Caco-2 (cell line): ENCODE results near the gene PPM1B. TPM values are rescaled to one million over a fixed set of nuclear protein-coding genes. Genes with fewer than 3 reads are reported as not detected.

Experiments
- BruUV-seq: library from RNA; stranded (reverse); fragments of 400-500 nt; replicated peaks from 2 replicates; lab custom pipeline; 2021; lab: Mats Ljungman, UMichigan
- CTCF ChIA-PET: fragments of 300-600 bp; sonication (Branson Sonifier 250); formaldehyde crosslinking; loops from one replicate; lab custom pipeline; 2022; ENCODE audit warnings: antibody characterized with exemption; lab: Charles Lee
- POLR2A ChIA-PET: fragments of 300-600 bp; sonication (Branson Sonifier 250); formaldehyde crosslinking; loops from one replicate; lab custom pipeline; 2022; ENCODE audit warnings: antibody characterized with exemption; lab: Charles Lee
- DNase-seq, 2 experiments: peaks; one replicate each; pipeline versions ENCODE4 v3.0.0 to v3.0.0-alpha.2; 2020 to 2022
- H3K27me3 ChIP-seq: replicated peaks from 2 replicates; pipeline ENCODE4 v1.6.0; 2011; ENCODE audit warnings: low read length; ENCODE audit not compliant: control insufficient read depth, insufficient read depth
- H3K36me3 ChIP-seq: 2 replicates; pipeline ENCODE4 v1.5.1; 2011; ENCODE audit warnings: low read length; ENCODE audit not compliant: control insufficient read depth, insufficient read depth
- H3K4me1 ChIP-seq: fragments of 250-450 bp; sonication (Bioruptor Pico); 2 replicates; pipeline ENCODE4 v1.5.1; 2020; ENCODE audit warnings: mild to moderate bottlenecking
- H3K4me3 ChIP-seq: 2 replicates; pipeline ENCODE4 v1.5.1; 2011; ENCODE audit warnings: low read depth, mild to moderate bottlenecking, control low read depth, low read length
- H3K9me3 ChIP-seq: fragments of 250-450 bp; sonication (Bioruptor Pico); 2 replicates; pipeline ENCODE4 v1.5.1; 2020; ENCODE audit warnings: mild to moderate bottlenecking, moderate library complexity
- H3K27ac Mint-ChIP-seq: one replicate; pipeline ENCODE4 v1.8.0; 2022; ENCODE audit warnings: mixed read lengths; ENCODE audit not compliant: unreplicated experiment
- H3K27me3 Mint-ChIP-seq: one replicate; pipeline ENCODE4 v1.8.0; 2022; ENCODE audit warnings: mixed read lengths; ENCODE audit not compliant: insufficient read depth, unreplicated experiment
- H3K36me3 Mint-ChIP-seq: one replicate; pipeline ENCODE4 v1.8.0; 2022; ENCODE audit warnings: mild to moderate bottlenecking, mixed read lengths; ENCODE audit not compliant: insufficient read depth, unreplicated experiment
- H3K4me1 Mint-ChIP-seq: one replicate; pipeline ENCODE4 v1.8.0; 2022; ENCODE audit warnings: low read depth, mixed read lengths; ENCODE audit not compliant: unreplicated experiment
- H3K4me3 Mint-ChIP-seq: one replicate; pipeline ENCODE4 v1.8.0; 2022; ENCODE audit warnings: mild to moderate bottlenecking, moderate library complexity, mixed read lengths; ENCODE audit not compliant: unreplicated experiment
- H3K9me3 Mint-ChIP-seq: one replicate; pipeline ENCODE4 v1.8.0; 2022; ENCODE audit warnings: mixed read lengths; ENCODE audit not compliant: unreplicated experiment
- CTCF ChIP-seq, 2 experiments: fragments of 200-600 bp in 1 of 2; IDR thresholded peaks; 1 replicate in 1 of 2; 2 replicates in 1 of 2; pipeline versions ENCODE4 v1.5.1 to v1.8.0; 2011 to 2022; ENCODE audit warnings: antibody characterized with exemption in 1 of 2, control low read depth in 1 of 2, inconsistent platforms in 1 of 2, low read depth in 1 of 2, low read length in 1 of 2, mild to moderate bottlenecking in 1 of 2, moderate library complexity in 1 of 2; ENCODE audit not compliant: insufficient read depth in 1 of 2, severe bottlenecking in 1 of 2, unreplicated experiment in 1 of 2
- intact Hi-C: fragments of 100-400 bp; cut with micrococcal nuclease; formaldehyde crosslinking; loops from one replicate; pipeline ENCODE4 v1.10.0; 2022; ENCODE audit not compliant: unreplicated experiment
- total RNA-seq: library from RNA; stranded (reverse); gene quantifications from 2 replicates; pipeline ENCODE4 v1.2.3, GENCODE V29; 2022

PPM1B gene
- total RNA-seq, 1 experiment from 2014 or later = 82.9 TPM

- no peaks in the 10 kb centered on the region for H3K9me3 Mint-ChIP-seq
- BruUV-seq = no TSS peak
- Histone ChIP-seq H3K9me3 (no peaks in the 10 kb centered on the region), H3K36me3 (no peaks in the 10 kb centered on the region), H3K27me3 (no peaks in the 10 kb centered on the region), H3K4me3 (no peak overlapping the region), H3K4me1 (no peaks in the 10 kb centered on the region)
- H3K36me3 Mint-ChIP-seq = peaks cover 53% of the 10 kb centered on the region
- POLR2A ChIA-PET = no interaction called here
- TF ChIP-seq CTCF (IDR thresholded peaks at IDR 0.05; ENCODE audit: insufficient read depth in 1 of 2, low read depth in 1 of 2, low read length in 1 of 2, severe bottlenecking in 1 of 2, unreplicated experiment in 1 of 2) = no peak
- H3K4me1 Mint-ChIP-seq = no peaks in the 10 kb centered on the region
- DNase-seq = no peak
- no peak overlapping the region for H3K4me3 Mint-ChIP-seq
- intact Hi-C loops = no loop called here
- no peak overlapping the region for H3K27ac Mint-ChIP-seq
- CTCF ChIA-PET = no interaction called here
- H3K27me3 Mint-ChIP-seq = no peaks in the 10 kb centered on the region
Measured at GRCh38 chr2:44197816-44198215, 29.1 kb downstream of the PPM1B start.

GRCh38 chr2:44200011-44200410 lies 31.3 kb downstream of the PPM1B start:
- no peaks in the 10 kb centered on the region for H3K9me3 Mint-ChIP-seq
- peaks cover 54% of the 10 kb centered on the region for H3K36me3 Mint-ChIP-seq
- POLR2A ChIA-PET = interaction anchor here (0.6 kb wide), 1 partner anchor 10 kb away, joined by 3 read pairs; no protein-coding TSS in a partner anchor
- TF ChIP-seq CTCF (IDR thresholded peaks at IDR 0.05; ENCODE audit: insufficient read depth in 1 of 2, low read depth in 1 of 2, low read length in 1 of 2, severe bottlenecking in 1 of 2, unreplicated experiment in 1 of 2) = no peak
- DNase-seq = no peak
- no peaks in the 10 kb centered on the region for H3K4me1 Mint-ChIP-seq
- Histone ChIP-seq H3K36me3 (no peaks in the 10 kb centered on the region), H3K4me3 (no peak overlapping the region), H3K4me1 (no peaks in the 10 kb centered on the region), H3K27me3 (no peaks in the 10 kb centered on the region), H3K9me3 (no peaks in the 10 kb centered on the region)
- H3K27me3 Mint-ChIP-seq = no peaks in the 10 kb centered on the region
- H3K27ac Mint-ChIP-seq = no peak overlapping the region
- CTCF ChIA-PET = no interaction called here
- BruUV-seq = no TSS peak
- H3K4me3 Mint-ChIP-seq = no peak overlapping the region
- intact Hi-C loops = no loop called here

- no peak for TF ChIP-seq CTCF (IDR thresholded peaks at IDR 0.05; ENCODE audit: insufficient read depth in 1 of 2, low read depth in 1 of 2, low read length in 1 of 2, severe bottlenecking in 1 of 2, unreplicated experiment in 1 of 2)
- intact Hi-C loops = no loop called here
- Histone ChIP-seq H3K36me3 (no peaks in the 10 kb centered on the region), H3K4me1 (no peaks in the 10 kb centered on the region), H3K27me3 (no peaks in the 10 kb centered on the region), H3K4me3 (no peak overlapping the region), H3K9me3 (no peaks in the 10 kb centered on the region)
- Mint-ChIP-seq H3K36me3 (peaks cover 56% of the 10 kb centered on the region), H3K9me3 (no peaks in the 10 kb centered on the region), H3K27ac (no peak overlapping the region), H3K27me3 (no peaks in the 10 kb centered on the region), H3K4me3 (no peak overlapping the region), H3K4me1 (no peaks in the 10 kb centered on the region)
- POLR2A ChIA-PET = no interaction called here
- no peak for DNase-seq
- CTCF ChIA-PET = no interaction called here
- no TSS peak for BruUV-seq
Measured at GRCh38 chr2:44200759-44201158, 32.1 kb downstream of the PPM1B start.
